ENCODE data around the gene KCNQ4.

Gene KCNQ4

DNA sequence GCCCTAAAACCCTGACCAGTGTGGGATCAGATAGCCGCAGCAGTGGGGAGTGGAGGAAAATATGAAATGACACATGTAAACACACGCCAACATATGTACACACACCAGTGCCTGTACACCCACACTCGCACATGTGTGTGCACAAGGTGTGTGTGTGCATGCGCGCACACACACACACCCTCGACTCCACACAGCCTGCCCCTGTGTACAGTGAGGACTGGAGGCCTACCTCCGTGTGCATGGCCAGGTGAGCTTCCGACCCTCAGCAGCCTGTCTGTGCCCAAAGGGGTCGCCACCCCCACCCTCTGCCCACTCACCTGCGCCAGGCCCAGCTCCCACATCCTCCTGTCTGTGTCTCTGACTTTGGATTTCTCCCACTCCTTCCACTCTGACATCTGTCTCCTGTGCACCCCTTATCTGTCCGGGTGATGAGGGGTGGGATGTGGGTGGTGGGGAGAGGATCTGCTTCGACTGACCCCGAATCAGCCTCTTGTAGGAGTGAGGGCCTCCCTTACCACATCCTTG, 46.9 kb downstream of the KCNQ4 start:
- Histone ChIP-seq H4K20me1 (ENCODE audit: control insufficient read depth, insufficient read depth, low read depth, low read length) (no peaks in the 10 kb centered on the region), H3K9me3 (ENCODE audit: control insufficient read depth, insufficient read depth, low read length) (no peaks in the 10 kb centered on the region), H3K4me3 (ENCODE audit: low read length) (no peak overlapping the region), H3K27ac (ENCODE audit: low read depth, low read length) (no peak overlapping the region), H3K36me3 (ENCODE audit: control insufficient read depth, low read length) (no peaks in the 10 kb centered on the region), H3K4me1 (ENCODE audit: control insufficient read depth, low read length) (0 out of 2 replicates have a peak, but pooled peaks cover under 1% of the 10 kb centered on the region), H3K79me2 (ENCODE audit: control insufficient read depth, low read length) (no peaks in the 10 kb centered on the region), H3K4me2 (ENCODE audit: low read length) (no peak overlapping the region), H3F3A (ENCODE audit: control insufficient read depth, insufficient read depth) (no peaks in the 10 kb centered on the region), H3K27me3 (ENCODE audit: control insufficient read depth, low read length) (no peaks in the 10 kb centered on the region), H3K9me2 (replicated peaks; ENCODE audit: control insufficient read depth, low read length) (no peaks in the 10 kb centered on the region)
- TF ChIP-seq EZH2phosphoT487 (IDR thresholded peaks at IDR 0.05; ENCODE audit: borderline replicate concordance, low read length), result no peak
- no peak for TF ChIP-seq CTCF (IDR thresholded peaks at IDR 0.05; ENCODE audit: low read depth, low read length, poor library complexity, severe bottlenecking)

GRCh38 chr1:40831001-40831732, 47.6 kb downstream of the KCNQ4 start:
- no peaks in the 10 kb centered on the region for H3K9me3 ChIP-seq (ENCODE audit: control insufficient read depth, insufficient read depth, low read length)
- H3K36me3 ChIP-seq (ENCODE audit: control insufficient read depth, low read length), result no peaks in the 10 kb centered on the region
- H3K4me3 ChIP-seq (ENCODE audit: low read length), result no peak overlapping the region
- H4K20me1 ChIP-seq (ENCODE audit: control insufficient read depth, insufficient read depth, low read depth, low read length), result no peaks in the 10 kb centered on the region
- H3K27me3 ChIP-seq (ENCODE audit: control insufficient read depth, low read length), result no peaks in the 10 kb centered on the region
- no peaks in the 10 kb centered on the region for H3K9me2 ChIP-seq (replicated peaks; ENCODE audit: control insufficient read depth, low read length)
- no peaks in the 10 kb centered on the region for H3K79me2 ChIP-seq (ENCODE audit: control insufficient read depth, low read length)
- H3F3A ChIP-seq (ENCODE audit: control insufficient read depth, insufficient read depth), result no peaks in the 10 kb centered on the region
- H3K4me1 ChIP-seq (ENCODE audit: control insufficient read depth, low read length), result no peaks in the 10 kb centered on the region
- no peak overlapping the region for H3K27ac ChIP-seq (ENCODE audit: low read depth, low read length)
- TF ChIP-seq CTCF (IDR thresholded peaks at IDR 0.05; ENCODE audit: low read depth, low read length, poor library complexity, severe bottlenecking), result no peak
- TF ChIP-seq EZH2phosphoT487 (IDR thresholded peaks at IDR 0.05; ENCODE audit: borderline replicate concordance, low read length), result no peak
- no peak overlapping the region for H3K4me2 ChIP-seq (ENCODE audit: low read length)

- no peak for TF ChIP-seq EZH2phosphoT487 (IDR thresholded peaks at IDR 0.05; ENCODE audit: borderline replicate concordance, low read length)
- TF ChIP-seq CTCF (IDR thresholded peaks at IDR 0.05; ENCODE audit: low read depth, low read length, poor library complexity, severe bottlenecking), result no peak
- Histone ChIP-seq H3K79me2 (ENCODE audit: control insufficient read depth, low read length) (no peaks in the 10 kb centered on the region), H3K27me3 (ENCODE audit: control insufficient read depth, low read length) (no peaks in the 10 kb centered on the region), H3K4me2 (ENCODE audit: low read length) (no peak overlapping the region), H3F3A (ENCODE audit: control insufficient read depth, insufficient read depth) (no peaks in the 10 kb centered on the region), H3K4me1 (ENCODE audit: control insufficient read depth, low read length) (no peaks in the 10 kb centered on the region), H3K9me2 (replicated peaks; ENCODE audit: control insufficient read depth, low read length) (no peaks in the 10 kb centered on the region), H3K4me3 (ENCODE audit: low read length) (no peak overlapping the region), H4K20me1 (ENCODE audit: control insufficient read depth, insufficient read depth, low read depth, low read length) (no peaks in the 10 kb centered on the region), H3K27ac (ENCODE audit: low read depth, low read length) (no peak overlapping the region), H3K36me3 (ENCODE audit: control insufficient read depth, low read length) (no peaks in the 10 kb centered on the region), H3K9me3 (ENCODE audit: control insufficient read depth, insufficient read depth, low read length) (no peaks in the 10 kb centered on the region)
Observed at GRCh38 chr1:40833979-40834378, 50.4 kb downstream of the KCNQ4 start.

All from DOHH2 (cell line).